Measurements from ENCODE around the gene ORM1.

Gene ORM1

GRCh38 chr9:114341991-114342390, 19.1 kb downstream of the ORM1 start:
- no peak for DNase-seq (ENCODE audit: low read depth)

GRCh38 chr9:114342755-114343440, 20.0 kb downstream of the ORM1 start:
- TF ChIP-seq CTCF (IDR thresholded peaks at IDR 0.05; ENCODE audit: control insufficient read depth, insufficient read depth, low read depth, low read length, missing control alignments): no peak
- no peak overlapping the region for H3K4me3 ChIP-seq (ENCODE audit: control insufficient read depth, low read depth, low read length)
- DNase-seq (ENCODE audit: low read depth): no peak

More at GRCh38 chr9:114341991-114342390, 19.1 kb downstream of the ORM1 start:
- TF ChIP-seq CTCF (IDR thresholded peaks at IDR 0.05; ENCODE audit: control insufficient read depth, insufficient read depth, low read depth, low read length, missing control alignments): no peak
- no peak overlapping the region for H3K4me3 ChIP-seq (ENCODE audit: control insufficient read depth, low read depth, low read length)

- no peak for TF ChIP-seq CTCF (IDR thresholded peaks at IDR 0.05; ENCODE audit: control insufficient read depth, insufficient read depth, low read depth, low read length, missing control alignments)
- no peak overlapping the region for H3K4me3 ChIP-seq (ENCODE audit: control insufficient read depth, low read depth, low read length)
- no peak for DNase-seq (ENCODE audit: low read depth)
Observed at GRCh38 chr9:114343471-114344187, 20.7 kb downstream of the ORM1 start.

- no peak overlapping the region for H3K4me3 ChIP-seq (ENCODE audit: control insufficient read depth, low read depth, low read length)
- no peak for TF ChIP-seq CTCF (IDR thresholded peaks at IDR 0.05; ENCODE audit: control insufficient read depth, insufficient read depth, low read depth, low read length, missing control alignments)
- DNase-seq (ENCODE audit: low read depth): no peak
Observed at GRCh38 chr9:114344188-114344566, 21.3 kb downstream of the ORM1 start.

- TF ChIP-seq CTCF (IDR thresholded peaks at IDR 0.05; ENCODE audit: control insufficient read depth, insufficient read depth, low read depth, low read length, missing control alignments): no peak
- DNase-seq (ENCODE audit: low read depth): no peak
- H3K4me3 ChIP-seq (ENCODE audit: control insufficient read depth, low read depth, low read length): no peak overlapping the region
Observed at GRCh38 chr9:114344692-114345091, 21.8 kb downstream of the ORM1 start.

- TF ChIP-seq CTCF (IDR thresholded peaks at IDR 0.05; ENCODE audit: control insufficient read depth, insufficient read depth, low read depth, low read length, missing control alignments): no peak
- DNase-seq (ENCODE audit: low read depth): no peak
- H3K4me3 ChIP-seq (ENCODE audit: control insufficient read depth, low read depth, low read length): no peak overlapping the region
Observed at GRCh38 chr9:114345493-114346065, 22.7 kb downstream of the ORM1 start.
